Stimulated activated CD4-positive, alpha-beta T cell treated with anti-CD3 and anti-CD28 coated beads, Interleukin-15, amount 100 ng/mL, for 24 hours (primary cell): Measurements from ENCODE around the gene DOHH.
"Not testable (repeated sequence)": the region's sequence is repeated elsewhere in the genome, so short reads cannot be mapped to it uniquely, and the experiment has no call there.

Experiments used
- DNase-seq: peaks from one replicate; pipeline ENCODE4 v3.0.0-alpha.2; 2020

The DOHH gene

DNA sequence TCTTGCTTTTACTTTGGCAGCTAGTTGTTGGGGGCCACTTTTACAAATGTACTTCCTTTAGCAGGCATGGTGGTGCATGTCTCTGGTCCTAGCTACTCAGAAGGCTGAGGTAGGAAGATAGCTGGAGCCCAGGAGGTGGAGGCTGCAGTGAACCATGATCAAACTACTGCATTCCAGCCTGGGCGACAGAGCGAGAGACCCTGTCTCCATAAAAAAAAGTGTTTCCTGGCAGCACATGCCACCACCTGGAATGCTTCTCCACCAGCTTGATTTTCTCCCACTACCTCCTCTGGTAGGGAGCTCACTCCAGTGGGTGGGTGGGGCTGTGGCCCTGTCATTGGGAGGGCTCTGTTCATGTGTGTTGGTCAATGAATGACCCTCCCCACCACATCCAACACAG, 18.2 kb upstream of the DOHH start:
- no peak for DNase-seq

DNA sequence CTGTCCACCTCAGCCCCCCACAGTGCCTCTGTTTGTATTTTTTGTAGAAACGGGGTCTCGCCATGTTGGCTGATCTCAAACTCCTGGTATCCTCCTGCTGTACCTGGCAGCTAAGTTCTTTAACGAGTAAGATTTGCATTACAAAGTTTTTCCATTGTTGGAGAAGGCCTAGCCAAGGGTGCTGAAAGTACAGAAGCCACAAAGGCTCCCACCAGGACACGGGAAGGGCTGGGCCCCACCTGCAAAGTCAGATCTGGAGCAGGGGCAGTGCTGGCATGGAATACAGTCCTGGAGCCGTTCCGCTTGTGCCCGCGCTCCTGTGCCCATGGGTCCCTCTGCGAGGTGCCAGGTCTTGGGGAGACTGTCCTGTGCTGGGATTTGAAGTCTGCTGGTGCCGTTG, 17.8 kb upstream of the DOHH start:
- DNase-seq, result no peak

- DNase-seq, result no peak
Measured at GRCh38 chr19:3517638-3518037, 17.2 kb upstream of the DOHH start.

DNA sequence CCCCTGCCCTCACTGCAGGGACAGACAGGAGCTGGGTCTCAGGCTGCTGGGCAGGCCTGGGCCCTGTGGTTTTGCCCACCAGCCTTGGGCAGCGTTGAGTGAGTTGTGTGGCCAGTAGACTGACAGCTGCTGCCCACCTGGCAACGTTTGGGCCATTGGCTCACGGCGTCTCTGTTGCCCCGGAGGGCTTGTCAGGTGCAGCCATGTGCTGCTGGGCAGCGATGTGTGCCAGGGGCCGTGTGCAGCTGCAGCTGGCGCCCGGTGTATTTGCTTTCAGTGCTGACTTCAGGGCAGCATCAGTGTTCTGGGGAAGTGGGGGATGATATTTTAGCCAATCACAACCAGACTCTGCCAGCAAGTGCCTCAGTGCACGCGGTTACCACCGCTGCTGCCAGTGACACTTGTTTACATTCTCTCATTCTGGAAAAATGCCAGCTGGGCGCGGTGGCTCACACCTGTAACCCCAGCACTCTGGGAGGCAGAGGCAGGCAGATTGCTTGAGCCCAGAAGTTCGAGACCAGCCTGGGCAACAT, 16.3 kb upstream of the DOHH start:
- DNase-seq, result peak; percentile 32

- no peak for DNase-seq
Measured at GRCh38 chr19:3515891-3516422, 15.5 kb upstream of the DOHH start.

GRCh38 chr19:3514930-3515329, 14.5 kb upstream of the DOHH start:
- DNase-seq, result no peak

- no peak for DNase-seq
Measured at GRCh38 chr19:3513229-3514140, 13.0 kb upstream of the DOHH start.

DNA sequence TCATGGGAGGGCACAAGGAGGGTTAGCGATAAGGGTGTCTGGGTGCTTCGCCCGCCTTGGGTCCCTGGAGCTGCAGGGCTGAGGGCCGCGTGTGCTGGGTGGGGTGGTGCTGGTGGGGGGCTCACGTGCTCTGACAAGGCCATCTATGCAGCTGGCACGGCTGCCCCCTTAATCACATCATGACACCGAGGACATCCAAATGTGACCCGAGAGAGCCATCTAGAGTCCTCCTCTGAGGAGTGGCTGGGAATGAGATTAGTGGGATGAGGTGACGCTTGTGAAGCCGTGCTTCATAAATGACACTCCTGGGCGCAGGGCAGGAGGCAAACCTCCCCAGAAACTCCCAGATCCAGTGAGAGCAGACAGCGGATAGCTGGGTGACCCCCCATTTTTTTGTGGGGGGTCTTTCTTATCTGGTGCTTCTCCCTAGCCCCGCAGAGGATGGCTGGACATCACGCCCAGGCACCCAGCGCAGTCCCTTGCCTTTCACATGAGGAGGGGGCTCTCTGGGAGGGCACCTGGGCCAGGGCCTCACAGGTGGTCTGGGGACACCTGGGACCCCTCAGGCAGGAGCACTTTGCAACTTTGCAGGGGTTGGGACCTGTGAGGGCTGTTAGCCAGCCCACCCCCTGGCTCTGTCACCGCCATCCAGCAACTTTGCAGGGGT, 12.2 kb upstream of the DOHH start:
- DNase-seq, result no peak

- no peak for DNase-seq
Measured at GRCh38 chr19:3511506-3512251, 11.2 kb upstream of the DOHH start.

GRCh38 chr19:3510727-3511126, 10.3 kb upstream of the DOHH start:
- DNase-seq, result no peak

- DNase-seq, result peak; percentile 65
Measured at GRCh38 chr19:3509566-3509989, 9.1 kb upstream of the DOHH start.

DNA sequence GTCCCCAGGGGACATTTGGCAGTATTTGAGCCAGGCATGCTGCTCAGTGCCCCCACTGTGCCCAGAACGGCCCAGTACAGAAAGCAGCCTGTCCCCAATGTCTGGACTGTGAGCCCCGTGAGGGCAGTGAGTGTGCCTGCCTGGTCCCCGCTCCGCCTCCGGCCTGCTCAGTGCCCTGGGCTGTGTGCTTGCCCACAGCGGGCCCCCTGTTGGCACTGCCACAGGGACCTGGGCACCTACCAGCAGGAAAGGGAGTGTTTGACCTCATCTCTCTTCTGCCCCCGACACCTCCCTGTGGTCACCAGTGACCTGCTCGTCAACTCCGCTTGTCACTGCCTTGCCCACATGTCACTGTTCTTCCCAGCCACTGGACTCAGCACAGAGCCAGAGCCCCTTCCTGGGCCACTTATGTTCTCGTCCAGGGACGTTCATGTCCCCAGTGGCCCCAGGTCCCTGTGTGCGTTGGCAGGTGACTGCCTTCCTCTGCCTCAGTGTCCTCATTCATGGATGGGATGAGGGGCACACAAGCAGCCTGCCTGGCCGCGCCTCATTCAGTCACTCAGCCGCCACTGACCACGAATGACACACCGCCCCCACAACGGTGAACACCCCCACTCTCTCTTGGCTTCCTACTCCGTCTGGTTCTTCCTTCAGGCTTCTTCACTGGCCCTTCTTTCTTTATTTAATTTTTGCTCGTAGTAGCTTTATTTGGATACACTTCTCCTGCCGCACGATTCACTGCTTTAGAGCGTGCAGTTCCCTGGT, 8.5 kb upstream of the DOHH start:
- DNase-seq, result peak; percentile 28

- DNase-seq, result not testable (repeated sequence)
Measured at GRCh38 chr19:3508121-3508661, 7.7 kb upstream of the DOHH start.

- DNase-seq, result peak; percentile 50
Measured at GRCh38 chr19:3507371-3508120, 7.1 kb upstream of the DOHH start.

DNA sequence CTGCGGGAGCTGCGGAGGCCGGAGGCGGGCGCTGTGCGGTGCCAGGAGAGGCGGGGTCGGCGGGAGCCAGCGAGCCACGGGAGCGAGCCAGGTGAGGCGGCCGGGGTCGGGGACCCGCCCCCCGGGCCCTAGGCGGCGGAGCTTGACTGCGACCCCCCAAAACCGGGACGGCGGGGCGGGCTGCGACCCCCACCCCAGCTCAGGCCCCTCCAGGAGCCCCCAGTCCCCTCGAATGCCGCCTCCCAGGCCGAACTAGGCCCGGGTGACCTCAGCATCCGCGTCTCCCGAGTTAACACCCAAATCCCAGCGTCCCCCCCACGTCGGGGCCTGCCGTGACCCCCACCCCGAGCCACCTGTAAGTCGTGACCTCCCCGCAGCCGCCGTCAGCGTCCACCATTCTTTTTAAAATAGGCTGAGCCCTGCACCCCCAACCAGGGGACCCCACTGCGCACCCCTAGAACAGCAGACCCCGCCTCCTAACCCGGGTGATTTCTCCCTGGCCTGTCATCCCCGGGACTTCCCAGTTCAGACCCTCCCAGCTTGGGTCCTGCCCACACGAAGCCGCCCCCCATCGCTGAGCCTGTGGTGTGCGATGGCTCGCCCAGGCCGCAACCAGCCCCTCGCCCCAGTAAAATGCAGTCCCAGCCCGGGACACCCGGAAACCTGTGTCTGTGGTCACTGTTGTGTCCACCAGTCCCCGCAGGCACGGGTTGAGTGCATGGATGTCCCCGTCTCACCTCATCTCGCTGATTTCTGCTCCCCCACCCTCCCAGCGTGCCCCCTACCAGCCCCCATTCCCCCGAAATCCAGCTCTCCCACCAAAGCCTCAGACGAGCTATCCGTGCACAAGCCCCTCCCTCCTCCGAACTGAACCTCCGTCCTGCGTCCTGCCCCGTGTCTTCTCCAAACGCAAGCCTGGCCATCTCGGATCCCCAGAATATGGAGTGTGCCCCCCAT, 6.2 kb upstream of the DOHH start:
- DNase-seq, result peak; percentile 44

GRCh38 chr19:3505598-3506383, 5.3 kb upstream of the DOHH start, which contains the start of gene FZR1:
Gene FZR1, plus strand, starts transcription at chr19:3506311. Its CDS starts 16,679 bp downstream, at chr19:3522990.
- DNase-seq, result peak; percentile 99

GRCh38 chr19:3504735-3505134, 4.3 kb upstream of the DOHH start:
- no peak for DNase-seq

DNA sequence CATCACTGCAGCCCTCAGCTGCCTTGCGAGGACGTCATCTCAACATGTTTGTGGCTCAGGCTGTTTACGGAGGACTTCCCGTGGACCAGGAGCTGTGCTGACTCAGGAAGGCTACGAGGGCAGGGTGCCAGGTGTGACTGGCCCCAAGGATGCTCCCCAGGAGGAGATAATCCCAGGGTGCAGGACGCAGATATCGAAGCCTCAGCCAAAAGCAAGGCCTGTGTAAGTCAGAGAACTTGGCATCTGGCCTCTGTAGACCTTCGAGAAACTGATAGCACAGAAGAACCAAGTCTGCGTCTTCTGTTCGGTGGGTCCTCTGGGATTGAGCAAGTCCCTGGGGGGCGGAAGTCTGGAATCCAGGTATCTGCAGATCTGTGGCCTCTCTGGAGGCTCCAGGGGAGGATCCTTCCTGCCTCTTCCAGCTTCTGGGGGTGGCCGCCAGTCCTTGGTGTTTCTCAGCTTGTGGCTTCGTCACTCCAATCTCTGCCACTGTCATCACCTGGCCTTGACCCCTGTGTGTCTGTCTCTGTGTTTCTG, 2.6 kb upstream of the DOHH start:
- no peak for DNase-seq

DNA sequence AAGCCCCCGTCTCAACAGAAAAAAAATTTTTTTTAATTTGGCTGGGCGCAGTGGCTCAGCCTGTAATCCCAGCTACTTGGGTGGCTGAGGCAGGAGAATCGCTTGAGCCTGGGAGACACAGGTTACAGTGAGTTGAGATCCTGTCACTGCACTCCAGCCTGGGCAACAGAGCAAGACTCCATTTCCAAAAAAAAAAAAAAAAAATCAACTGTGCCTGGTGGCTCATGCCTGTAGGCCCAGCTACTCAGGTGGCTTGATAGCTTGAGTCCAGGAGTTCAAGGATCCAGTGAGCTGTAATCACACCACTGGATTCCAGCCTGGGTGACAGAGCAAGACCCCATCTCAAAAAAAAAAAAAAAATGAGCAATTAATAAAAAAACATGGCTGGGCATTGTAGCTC, 1.3 kb upstream of the DOHH start:
- no peak for DNase-seq
